HCEC 1CT (cell line): ENCODE results near the gene DNASE2.
"Not testable (repeated sequence)": the region's sequence is repeated elsewhere in the genome, so short reads cannot be mapped to it uniquely, and the experiment has no call there.

ENCODE experiments used
- DNase-seq: peaks from one replicate; pipeline ENCODE4 v3.0.0-alpha.2; 2017

Gene DNASE2

DNA sequence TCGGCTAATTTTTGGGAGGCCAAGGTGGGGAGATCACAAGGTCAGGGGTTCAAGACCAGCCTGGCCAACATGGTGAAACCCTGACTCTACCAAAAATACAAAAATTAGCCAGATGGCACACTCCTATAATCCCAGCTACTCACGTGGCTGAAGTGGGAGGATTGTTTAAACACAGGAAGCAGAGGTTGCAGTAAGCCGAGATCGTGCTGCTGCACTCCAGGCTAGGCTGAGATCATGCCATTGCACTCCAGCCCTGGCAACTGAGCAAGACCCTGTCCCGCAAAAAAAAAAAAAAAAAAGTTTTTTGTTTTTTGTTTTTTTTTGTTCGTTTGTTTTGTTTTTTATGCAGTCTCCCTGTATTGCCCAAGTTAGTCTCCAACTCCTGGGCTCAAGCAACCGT, 21.7 kb downstream of the DNASE2 start:
- DNase-seq: no peak

DNA sequence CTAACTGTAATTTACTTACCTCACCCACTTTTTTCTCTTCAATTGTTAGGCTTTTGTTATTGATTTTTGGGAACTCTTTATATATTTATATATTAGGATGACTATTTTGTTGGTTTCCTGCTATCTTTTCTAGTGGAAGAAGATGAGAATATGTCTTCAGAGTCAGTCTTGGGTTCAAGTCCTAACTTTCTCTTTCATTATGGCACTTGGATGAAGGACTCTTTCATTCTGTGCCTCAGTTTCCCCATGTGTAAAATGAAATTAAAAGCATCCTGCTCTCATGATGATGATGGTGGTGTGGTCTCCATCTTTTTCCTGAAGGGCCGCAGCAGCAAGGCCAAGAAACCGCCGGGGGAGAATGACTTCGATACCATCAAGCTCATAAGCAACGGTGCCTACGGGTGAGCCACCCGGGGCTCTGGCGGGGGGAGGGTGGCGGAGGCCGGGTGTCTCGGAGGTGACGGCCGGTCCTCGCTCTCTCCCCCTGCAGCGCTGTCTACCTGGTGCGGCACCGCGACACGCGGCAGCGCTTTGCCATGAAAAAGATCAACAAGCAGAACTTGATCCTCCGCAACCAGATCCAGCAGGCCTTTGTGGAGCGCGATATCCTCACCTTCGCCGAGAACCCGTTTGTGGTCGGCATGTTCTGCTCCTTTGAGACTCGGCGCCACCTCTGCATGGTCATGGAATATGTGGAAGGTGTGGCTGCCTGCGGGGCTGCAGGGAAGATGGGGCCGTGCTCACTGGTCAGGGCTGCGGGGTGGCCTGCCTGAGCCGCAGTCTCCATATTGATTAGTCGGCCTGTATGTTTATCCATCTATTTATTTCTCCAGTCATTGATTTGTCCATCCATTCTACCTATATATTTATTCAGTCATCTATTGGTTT, 23.0 kb downstream of the DNASE2 start:
- no peak for DNase-seq

DNA sequence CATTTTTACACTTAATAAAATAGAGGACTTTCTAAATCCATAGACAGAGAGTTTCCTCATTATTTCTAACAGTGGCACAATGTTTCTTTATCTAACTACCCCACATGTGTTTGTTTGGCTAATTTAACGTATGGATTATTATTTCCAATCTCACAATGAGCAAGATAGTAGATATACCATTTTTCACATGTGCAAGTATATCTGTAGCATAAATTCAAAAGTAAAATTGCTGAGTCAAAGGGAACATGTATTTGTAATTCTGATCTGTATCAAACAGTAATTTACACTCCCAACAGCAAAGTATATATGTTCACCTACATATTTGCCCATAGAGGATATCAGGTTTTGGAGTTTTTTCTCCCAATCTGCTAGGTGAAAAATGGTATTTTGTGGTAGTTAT, 24.6 kb downstream of the DNASE2 start:
- no peak for DNase-seq

DNA sequence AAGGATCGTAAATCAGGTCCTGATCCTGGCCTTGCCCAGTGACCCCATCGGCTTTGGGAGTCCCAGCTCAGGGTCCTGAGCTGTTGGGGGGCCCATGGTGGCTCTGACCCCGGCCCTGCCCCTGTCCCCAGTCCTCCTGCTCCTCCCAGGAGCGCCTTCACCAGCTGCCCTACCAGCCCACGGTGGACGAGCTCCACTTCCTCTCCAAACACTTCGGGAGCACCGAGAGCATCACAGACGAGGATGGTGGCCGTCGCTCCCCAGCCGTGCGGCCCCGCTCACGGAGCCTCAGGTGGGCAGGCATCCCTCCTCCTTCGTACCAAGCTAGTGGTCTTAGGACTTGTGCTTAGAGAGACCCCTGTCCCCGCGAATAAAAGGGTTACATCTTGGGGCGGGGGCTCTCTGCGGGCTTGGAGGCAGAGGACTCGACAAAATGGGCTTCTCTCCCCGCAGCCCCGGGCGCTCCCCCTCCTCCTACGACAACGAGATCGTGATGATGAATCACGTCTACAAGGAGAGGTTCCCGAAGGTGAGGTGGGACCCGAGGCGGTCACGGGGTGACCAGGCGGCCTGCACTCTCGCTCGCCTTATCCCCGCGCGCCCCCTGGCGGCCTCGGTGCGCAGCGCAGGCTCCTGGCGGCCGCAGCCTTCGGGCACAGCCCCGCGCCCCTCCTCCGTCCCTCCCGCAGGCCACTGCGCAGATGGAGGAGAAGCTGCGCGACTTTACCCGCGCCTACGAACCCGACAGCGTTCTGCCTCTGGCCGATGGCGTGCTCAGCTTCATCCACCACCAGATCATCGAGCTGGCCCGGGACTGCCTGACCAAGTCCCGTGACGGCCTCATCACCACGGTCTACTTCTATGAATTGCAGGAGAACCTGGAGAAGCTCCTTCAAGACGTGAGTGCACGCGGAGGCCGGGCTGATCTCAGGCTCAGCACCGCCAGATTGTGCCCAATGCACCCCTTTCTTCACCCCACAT, 33.8 kb downstream of the DNASE2 start:
- DNase-seq: peak; percentile 65

DNA sequence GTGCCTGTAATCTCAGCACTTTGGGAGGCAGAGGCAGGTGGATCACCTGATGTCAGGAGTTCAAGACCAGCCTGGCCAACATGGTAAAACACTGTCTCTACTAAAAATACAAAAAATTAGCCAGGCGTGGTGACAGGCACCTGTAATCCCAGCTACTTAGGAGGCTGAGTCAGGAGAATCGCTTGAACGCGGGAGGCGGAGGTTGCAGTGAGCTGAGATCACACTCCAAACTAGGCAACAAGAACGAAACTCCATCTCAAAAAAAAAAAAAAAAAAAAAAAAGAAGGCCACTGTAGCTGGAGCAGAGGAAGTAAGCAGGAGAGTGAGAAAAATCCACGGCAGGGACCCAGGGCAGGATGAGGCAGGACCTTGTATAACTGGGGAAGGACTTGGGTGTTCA, 34.6 kb downstream of the DNASE2 start:
- not testable (repeated sequence) for DNase-seq

DNA sequence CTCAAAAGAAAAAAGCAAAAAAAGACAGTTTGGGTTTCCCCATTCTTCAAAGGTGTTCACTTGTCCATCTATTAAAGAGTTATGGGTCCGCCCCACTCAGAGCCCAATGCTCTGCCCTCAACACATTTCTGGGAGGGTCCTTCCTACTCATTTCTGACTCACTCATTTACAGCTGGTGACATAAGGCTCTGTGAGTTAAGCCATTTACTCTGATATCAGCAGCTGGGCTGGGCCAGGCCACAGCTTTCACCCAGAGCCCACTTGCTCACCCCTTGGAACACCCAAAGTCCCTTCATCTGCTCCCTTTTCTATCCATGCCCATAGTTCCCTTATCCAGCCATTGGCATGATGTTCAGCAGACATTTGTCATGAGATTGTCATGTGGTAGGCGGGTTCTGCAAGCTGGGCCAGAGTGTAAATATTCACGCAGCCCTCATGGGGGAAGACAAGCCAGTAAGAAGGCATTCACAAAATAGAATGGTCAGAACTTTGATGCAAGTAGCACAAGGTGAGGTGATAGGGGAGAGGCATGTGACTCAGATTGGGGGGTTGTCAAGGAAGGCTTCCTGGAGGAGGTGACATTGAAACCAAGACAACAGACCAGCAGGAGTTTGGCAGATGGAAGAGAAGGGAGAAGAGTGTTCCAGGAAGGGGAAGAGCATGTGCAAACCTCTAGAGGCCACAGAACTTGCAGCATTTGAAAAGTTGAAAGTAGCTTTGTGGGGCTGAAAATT, 37.1 kb downstream of the DNASE2 start:
- DNase-seq: peak; percentile 16

DNA sequence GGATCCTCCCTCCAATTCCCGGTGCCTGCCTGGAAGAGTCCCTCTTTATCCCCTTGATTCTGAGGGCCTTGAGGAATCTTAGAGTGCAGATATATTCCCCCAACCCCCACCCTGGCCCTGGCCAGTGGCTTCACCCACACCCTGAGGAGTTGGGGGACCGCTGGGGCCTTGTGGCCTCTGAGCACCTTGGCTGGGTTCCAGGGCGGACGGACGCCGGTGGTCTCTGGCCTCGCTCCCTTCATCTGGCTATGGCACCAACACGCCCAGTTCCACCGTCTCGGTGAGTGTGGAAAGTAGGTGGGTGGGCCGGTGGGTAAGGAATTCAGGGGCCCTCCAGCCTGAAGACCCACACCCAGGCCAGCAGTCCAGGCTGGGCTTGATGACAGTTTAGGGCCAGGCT, 37.9 kb downstream of the DNASE2 start:
- DNase-seq: no peak

DNA sequence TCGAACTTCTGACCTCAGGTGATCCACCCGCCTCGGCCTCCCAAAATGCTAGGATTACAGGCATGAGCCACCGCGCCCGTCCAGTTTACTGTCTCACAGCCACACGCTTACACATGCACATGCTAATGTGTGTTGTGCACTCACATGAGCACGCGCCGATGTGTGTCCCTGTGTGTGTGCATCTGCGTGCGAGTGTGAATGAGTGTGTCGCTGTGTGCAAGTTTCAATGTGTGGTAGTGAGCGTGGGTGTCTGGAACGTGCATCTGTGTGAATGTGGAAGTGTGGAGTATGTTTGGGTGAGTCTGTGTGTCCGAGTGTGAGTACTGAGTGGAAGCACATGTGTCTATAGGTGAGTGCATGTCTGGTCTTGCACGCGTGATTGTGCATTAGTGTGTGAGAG, 38.7 kb downstream of the DNASE2 start:
- no peak for DNase-seq

DNA sequence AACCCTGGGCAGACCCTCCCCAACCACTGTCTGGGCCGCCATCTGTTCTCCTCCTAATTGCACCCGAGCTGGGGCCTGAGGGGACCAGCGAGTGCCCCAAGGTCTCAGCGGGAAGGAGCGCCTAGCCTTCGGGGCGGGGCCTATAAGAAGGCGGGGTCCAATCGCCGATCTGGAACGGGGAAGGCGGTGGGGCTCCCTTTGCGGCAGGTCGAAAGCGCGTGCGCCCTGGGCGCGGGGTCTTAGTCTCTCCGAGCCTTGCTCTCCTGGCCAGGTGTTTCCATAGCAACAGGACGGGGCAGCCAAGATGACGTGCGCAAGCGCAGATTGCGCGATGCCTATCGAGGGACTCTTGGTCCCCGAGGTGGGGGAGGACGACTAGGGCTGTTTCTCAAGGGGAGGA, 40.2 kb downstream of the DNASE2 start:
- DNase-seq: no peak

DNA sequence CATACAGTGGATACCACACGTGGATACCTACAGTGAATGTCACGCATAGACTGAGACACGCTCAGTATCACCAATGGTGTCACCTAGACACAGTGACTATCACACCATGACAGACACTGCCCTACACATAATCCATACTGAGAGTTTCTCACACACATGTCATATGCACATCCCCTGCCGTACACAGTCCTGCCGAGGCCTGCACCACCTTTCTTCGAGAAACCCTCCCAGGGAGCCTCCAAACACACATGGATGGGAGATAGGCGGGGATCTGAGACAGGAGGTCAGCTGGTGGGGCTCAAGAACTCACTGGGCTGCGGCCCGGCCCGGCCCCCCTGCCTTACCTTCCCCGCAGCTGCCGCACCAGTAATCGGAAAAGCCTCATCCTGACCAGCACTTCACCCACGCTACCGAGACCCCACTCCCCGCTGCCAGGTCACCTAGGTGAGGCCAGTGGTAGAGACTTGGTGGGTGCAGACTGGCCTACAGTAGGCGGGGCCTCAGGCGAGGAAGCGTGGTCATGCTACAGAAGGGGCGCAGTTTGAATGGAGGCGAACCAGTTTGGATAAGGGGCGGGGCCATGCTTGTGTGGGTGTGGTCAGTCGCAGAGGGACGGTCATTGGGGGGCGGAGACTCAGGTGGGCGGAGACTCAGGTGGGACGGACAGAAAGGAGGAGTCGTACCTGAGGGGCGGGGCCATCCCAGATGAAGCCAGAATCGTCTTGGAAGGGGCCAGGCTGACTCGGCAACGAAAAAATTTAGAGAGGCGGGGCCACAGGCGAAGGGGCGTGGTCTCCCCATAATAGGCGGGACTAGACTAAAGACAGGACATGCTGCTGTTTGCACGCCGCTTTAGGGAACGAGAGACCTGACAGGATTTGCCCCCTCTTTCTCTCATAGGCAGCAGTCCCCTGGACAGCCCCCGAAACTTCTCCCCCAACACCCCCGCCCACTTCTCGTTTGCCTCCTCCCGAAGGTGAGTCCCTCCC, 40.9 kb downstream of the DNASE2 start:
- DNase-seq: peak; percentile 62

DNA sequence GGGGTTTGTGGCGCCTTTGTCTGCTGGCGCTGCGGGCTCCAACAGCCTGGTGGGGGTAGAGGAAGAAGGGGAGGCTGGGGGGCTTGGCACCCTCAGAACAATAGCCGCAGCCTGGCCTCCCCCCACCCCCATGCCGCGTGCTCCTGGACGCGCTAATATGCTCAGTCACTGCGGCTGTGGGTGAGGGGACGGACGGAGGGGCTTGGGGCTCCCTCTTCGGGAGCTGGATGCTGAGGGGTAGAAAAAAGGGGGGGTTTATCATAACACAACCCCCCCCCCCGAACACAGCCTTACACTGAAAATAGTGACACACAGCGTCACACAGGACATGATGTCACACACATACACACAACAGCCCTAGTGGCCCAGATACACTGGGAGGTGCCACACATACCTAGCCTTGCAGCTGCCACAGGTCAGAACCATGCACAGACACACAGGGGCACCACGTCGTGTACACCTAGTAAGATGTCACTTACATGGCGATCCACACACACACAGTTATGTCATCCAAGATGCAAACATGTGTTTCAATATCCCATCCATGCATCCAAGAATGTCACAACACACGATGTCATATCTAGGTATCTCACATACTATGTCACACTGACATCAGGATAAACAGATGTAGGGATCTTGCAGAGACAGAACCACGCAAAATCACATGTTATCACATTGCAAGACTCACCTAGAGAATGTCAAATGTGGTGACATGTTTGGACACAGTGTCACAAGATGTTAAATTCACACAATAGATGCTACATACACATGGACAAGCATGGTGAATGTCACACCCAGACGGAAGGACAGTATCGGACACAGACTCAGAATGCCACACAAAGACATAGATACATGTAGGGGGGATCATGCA, 42.1 kb downstream of the DNASE2 start:
- no peak for DNase-seq

DNA sequence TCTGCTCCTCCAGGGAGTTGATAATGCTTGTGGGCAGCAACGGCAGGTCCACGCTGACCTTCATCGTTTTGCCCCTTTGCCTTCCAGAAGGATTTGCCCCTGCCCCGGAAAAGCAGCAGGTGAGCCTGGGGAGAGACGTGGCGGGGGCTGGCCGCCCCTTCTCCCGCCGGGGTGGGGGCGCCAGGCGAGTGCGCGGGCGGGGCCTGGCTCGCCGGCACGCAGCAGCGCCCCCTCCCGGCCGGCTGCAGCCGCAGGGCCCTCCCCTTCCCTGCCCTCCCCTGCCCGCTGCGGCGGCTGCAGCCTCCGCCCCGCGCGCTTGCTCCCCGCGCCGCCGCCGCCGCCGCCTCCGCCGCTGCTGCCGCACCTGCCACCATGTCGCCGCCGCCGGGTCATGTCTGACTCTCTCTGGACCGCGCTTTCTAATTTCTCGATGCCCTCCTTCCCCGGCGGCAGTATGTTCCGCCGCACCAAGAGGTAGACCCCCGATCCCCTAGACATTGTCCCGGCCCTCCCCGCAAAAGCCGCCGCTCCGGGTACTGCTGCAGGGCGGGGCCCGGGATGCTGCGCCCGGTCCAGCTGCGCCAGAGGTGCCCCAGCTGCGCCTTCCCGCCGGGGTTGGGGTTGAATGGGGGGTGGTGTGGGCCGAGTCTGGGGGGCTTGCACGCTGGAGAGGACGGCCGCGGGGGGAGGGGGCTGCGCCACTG, 42.9 kb downstream of the DNASE2 start, which contains the start of gene MAST1:
Gene MAST1 (plus strand): TSS at position 334 of the 704 bp plus-strand sequence. CDS start 58 bp downstream, at position 392.
- no peak for DNase-seq

DNA sequence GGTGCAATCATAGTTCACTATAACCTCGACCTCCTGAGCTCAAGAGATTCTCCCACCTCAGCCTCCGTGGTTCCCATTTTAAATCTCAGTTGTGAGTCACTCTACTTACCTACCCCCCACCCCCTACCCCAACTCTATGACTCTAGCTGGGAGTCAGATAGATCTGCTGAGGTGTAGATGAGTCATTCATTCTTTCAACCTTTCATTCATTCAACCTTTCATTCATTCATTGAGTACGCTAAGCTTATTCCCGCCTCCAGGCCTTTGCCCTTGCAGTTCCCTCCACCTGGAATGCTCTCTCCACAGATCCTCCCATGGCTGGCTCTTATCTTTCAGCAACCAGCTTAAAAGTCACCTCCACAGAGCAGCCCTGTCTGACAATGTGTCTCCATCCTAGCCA, 44.0 kb downstream of the DNASE2 start:
- DNase-seq: no peak

DNA sequence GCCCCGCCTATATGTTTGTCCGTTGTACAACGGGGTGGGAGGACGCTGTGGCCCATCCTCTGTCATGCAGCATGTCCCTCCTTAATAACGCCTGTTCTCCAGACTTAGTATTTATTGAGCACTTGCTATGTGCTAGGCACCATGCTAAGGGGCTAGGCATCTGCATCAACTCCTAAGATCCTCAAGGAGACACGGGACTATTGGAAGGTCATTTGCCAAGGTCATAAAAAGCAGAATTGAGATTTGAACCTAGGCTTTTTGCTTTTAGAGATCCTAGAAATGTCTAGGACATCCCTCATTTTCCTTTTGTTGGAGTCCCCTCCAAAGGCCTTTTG, 44.8 kb downstream of the DNASE2 start:
- DNase-seq: no peak

DNA sequence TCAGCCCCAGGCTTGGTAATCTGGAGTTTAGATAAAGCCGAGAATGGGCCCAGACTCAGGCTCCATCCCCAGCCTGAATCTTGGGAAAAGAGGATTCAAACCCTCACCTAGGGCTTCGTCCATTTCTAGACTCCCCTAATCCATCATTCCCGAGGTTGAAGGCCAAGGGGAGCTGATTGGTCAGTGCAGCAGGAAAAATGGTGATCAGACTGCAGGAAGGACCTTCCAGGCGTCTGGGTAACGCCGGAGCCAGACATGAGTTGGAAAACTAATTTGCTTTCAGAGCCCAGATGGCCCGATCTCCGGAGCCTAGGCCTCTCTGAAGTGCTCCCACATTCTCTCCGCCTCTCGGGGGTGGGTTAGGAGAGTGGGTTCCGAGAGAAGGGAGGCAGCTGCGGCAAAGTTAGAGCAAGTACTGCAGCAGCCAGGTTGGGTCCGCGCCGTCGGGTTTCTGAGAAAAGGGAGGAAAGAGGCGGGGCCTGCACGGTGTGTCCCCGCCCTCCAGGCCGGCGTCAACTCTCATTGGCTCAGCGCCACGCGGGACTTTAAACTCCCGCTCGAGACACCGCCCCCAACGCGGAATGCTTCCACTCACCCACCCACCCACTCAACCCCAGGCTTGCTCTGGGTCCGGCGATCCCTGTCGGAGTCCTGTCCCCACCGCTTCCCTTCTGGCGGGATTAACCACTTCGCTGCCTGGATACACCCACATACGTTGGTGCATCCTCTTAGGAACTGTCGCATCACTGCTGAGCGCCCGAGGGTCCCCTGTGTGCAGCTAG, 46.1 kb downstream of the DNASE2 start:
- peak; percentile 38 for DNase-seq

DNA sequence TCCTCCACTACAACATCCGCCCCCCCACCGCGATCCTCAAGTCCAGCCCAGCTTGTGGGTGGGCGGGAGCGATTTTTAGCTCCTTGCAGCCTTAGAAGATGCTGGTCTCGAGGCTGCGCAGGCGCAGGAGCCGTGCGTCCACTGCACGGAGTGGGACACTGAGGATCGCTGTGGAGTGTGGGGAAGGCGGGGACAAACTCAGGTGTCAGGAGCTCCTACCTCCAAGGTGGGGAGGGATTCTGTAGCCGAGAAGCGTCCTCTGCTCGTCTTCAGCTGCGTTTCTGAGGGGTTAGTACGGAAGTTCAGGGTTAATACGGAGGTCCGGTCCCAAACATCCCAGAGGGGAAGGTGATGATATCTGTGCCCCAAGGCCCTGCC, 46.7 kb downstream of the DNASE2 start, which contains the start of gene RTBDN:
Gene RTBDN (minus strand): TSS at position 14 of the 378 bp plus-strand sequence. CDS start 4,600 bp downstream, outside the sequence.
- DNase-seq: no peak

DNA sequence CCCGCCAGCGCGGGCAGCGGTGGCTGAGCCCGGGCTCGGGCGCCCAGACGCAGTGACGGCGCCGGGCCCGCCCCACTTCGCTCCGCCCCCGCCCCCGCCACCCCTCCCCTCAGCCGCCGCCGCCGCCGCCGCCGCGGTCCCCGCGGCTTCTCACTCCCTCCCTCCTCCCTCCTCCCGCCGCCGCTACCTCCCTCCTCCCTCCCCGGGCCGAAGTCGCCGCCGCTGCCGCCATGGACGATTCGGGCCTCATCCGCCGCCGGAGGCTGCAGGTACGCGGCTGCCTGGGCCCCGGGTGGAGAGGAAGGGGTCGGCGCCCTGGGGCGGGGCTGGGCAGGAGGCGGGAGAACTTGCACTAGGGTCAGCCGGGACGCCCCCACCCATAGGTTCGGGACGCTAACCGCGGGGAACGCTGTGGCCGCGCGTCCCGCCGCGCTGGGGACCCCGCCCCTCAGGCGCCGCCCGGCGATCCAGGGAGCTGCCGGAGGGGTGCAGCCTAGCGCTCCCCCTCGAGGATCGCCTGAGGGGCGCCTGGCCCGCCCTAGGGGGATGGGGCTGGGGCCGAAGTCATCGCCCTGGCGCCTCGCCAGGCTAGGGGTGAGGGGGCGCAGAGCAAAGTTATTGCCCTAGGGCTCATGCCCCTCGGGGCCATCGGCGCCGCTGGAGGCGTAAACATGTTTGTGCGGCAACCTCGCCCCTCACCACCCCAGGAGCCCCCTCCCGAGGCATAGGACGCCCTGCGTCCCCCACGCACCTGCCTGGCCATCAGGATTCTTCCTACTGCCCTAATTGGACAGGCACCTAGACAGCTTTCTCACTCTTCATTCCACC, 47.3 kb downstream of the DNASE2 start:
- peak; percentile 7 for DNase-seq

DNA sequence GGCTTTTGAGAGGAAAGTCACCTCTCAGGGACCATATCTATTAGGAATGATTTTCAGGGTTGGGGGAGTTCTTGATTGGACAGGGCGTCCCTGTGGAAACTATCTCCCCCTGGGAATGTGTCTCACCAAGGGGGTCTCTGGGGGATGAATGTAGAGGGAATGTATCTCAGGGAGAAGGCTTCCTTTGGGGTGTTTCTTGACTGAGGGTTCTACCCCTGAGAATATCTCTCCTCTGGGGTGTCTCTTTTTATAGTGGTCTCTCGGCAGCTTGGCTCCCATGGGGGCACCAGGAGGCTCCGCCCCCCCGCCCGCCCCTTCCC, 47.9 kb downstream of the DNASE2 start:
- DNase-seq: no peak
